ENCODE results near the gene MAPRE3. TPM values are rescaled to one million over a fixed set of nuclear protein-coding genes. Genes with fewer than 3 reads are reported as not detected.

Gene MAPRE3
- total and polyA plus RNA-seq, 9 of the 15 experiments (the other 6 are each of a cell fraction or from before 2014, with no cell fraction given): 0.70 to 43.2 (median 12.6) TPM

DNA sequence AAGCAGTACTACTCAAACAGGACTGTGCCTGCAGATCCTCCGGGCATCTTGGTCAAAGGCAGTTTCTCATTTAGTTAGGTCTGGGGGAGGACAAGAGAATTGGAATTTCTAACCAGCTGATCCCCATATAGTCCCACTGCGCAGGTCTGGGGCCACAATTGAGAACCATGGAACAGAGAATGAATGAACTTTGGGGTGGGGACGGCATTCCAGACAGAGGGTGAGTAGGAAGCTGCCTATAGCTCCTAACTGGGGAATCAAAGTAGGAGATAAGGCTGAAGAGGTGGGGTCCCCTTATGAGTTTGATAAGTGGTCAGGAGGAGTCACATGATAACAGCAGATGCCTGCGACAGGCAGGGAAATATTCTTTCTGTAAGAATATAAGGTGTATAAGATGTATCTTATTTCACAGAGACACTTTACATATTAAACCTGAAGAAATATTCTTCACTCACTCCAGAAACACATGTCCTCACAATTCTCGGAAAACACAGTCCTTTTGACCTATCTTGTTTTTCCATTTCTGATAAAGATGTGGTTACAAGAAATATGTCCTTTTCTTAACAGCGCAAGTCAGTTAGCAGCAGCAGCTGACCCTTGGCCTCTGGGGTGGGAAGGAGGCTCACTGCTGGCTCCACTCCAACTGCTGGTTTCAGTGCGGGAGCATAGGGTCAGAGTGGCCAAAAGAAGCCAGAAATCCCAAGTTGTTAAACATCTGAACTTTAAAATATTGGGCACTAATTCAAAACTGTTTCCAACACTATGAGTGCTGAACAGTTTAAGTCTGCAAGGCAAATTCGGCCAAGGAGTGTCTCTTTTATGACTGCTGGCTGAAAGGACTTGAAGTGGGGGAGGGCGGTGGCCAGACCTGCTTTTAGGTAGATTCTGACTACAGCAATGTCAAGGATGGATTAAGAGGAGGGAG, 49.8 kb downstream of the MAPRE3 start (continued):
- TF ChIP-seq GTF2F1 (IDR thresholded peaks at IDR 0.05; ENCODE audit: low read depth, low read length) (no peak), NR3C1 (CRISPR knock-in tag; IDR thresholded peaks at IDR 0.05) (no peak), RAD51 (IDR thresholded peaks at IDR 0.05; ENCODE audit: borderline replicate concordance, low read depth) (0 out of 2 replicates have a peak, but pooled peaks have one; percentile 24), ZNF23 (CRISPR knock-in tag; IDR thresholded peaks at IDR 0.05) (no peak), EHMT2 (IDR thresholded peaks at IDR 0.05) (no peak), RNF2 (IDR thresholded peaks at IDR 0.05) (peak; percentile 93), TCF7L2 (IDR thresholded peaks at IDR 0.05; ENCODE audit: low read depth, low read length) (no peak), NR2F6 (CRISPR knock-in tag; IDR thresholded peaks at IDR 0.05) (no peak), GTF2E2 (tag; IDR thresholded peaks at IDR 0.05) (0 out of 2 replicates have a peak, but pooled peaks have one; percentile 17), POLR3A (IDR thresholded peaks at IDR 0.05; ENCODE audit: borderline replicate concordance, extremely low read depth, insufficient read depth, insufficient read length) (no peak), DNMT1 (IDR thresholded peaks at IDR 0.05) (no peak), PRPF4 (IDR thresholded peaks at IDR 0.05; ENCODE audit: insufficient read depth, low read depth, low read length, poor library complexity, severe bottlenecking) (no peak), PPARD (CRISPR knock-in tag; IDR thresholded peaks at IDR 0.05) (no peak), CHCHD3 (CRISPR knock-in tag; IDR thresholded peaks at IDR 0.05) (no peak), ZBED1 (IDR thresholded peaks at IDR 0.05) (no peak), ZZZ3 (IDR thresholded peaks at IDR 0.05) (no peak), ZNF584 (CRISPR knock-in tag; IDR thresholded peaks at IDR 0.05; ENCODE audit: low read depth) (0 out of 2 replicates have a peak, but pooled peaks have one; percentile 68), PTRF (tag; IDR thresholded peaks at IDR 0.05) (no peak), SAFB (IDR thresholded peaks at IDR 0.05; ENCODE audit: borderline replicate concordance, low read depth, low read length) (no peak), ZNF778 (CRISPR knock-in tag; IDR thresholded peaks at IDR 0.05) (no peak), FOXJ3 (CRISPR knock-in tag; IDR thresholded peaks at IDR 0.05) (no peak), NR1H2 (CRISPR knock-in tag; IDR thresholded peaks at IDR 0.05) (0 out of 2 replicates have a peak, but pooled peaks have one; percentile 14), HDGF (IDR thresholded peaks at IDR 0.05) (no peak), ZNF212 (CRISPR knock-in tag; IDR thresholded peaks at IDR 0.05) (0 out of 2 replicates have a peak, but pooled peaks have one; percentile 66), TCFL5 (CRISPR knock-in tag; conservative IDR thresholded peaks at IDR 0.05) (no peak; the same call in 1 of the 2 replicates), TAL1 (IDR thresholded peaks at IDR 0.05) (peak; percentile 75)
- TF ChIP-seq, protein P1, sequence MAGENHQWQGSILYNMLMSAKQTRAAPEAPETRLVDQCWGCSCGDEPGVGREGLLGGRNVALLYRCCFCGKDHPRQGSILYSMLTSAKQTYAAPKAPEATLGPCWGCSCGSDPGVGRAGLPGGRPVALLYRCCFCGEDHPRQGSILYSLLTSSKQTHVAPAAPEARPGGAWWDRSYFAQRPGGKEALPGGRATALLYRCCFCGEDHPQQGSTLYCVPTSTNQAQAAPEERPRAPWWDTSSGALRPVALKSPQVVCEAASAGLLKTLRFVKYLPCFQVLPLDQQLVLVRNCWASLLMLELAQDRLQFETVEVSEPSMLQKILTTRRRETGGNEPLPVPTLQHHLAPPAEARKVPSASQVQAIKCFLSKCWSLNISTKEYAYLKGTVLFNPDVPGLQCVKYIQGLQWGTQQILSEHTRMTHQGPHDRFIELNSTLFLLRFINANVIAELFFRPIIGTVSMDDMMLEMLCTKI (IDR thresholded peaks at IDR 0.05; ENCODE audit: partially characterized antibody): no peak
- TF ChIP-seq, protein P2, sequence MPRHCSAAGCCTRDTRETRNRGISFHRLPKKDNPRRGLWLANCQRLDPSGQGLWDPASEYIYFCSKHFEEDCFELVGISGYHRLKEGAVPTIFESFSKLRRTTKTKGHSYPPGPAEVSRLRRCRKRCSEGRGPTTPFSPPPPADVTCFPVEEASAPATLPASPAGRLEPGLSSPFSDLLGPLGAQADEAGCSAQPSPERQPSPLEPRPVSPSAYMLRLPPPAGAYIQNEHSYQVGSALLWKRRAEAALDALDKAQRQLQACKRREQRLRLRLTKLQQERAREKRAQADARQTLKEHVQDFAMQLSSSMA (CRISPR knock-in tag; IDR thresholded peaks at IDR 0.05): no peak
- TF ChIP-seq, protein P3, sequence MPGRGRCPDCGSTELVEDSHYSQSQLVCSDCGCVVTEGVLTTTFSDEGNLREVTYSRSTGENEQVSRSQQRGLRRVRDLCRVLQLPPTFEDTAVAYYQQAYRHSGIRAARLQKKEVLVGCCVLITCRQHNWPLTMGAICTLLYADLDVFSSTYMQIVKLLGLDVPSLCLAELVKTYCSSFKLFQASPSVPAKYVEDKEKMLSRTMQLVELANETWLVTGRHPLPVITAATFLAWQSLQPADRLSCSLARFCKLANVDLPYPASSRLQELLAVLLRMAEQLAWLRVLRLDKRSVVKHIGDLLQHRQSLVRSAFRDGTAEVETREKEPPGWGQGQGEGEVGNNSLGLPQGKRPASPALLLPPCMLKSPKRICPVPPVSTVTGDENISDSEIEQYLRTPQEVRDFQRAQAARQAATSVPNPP (IDR thresholded peaks at IDR 0.05; ENCODE audit: borderline replicate concordance, insufficient read depth, insufficient read length): no peak

All from K562 (cell line).